K562 (cell line): ENCODE measurements around the gene ADAMTSL3.

Source experiments
- CBFB ChIP-seq: sonication (generic); formaldehyde crosslinking; IDR thresholded peaks from 2 replicates; pipeline ENCODE4 v1.4.0; 2020; ENCODE audit warnings: mild to moderate bottlenecking, missing genetic modification reagents
- CBX8 ChIP-seq: fragments of 200-600 bp; sonication (generic); IDR thresholded peaks from 2 replicates; pipeline ENCODE4 v1.6.1; 2012; ENCODE audit warnings: borderline replicate concordance, mixed run types, low read depth, mild to moderate bottlenecking, moderate library complexity, mixed read lengths, low read length, control low read depth, inconsistent platforms; ENCODE audit not compliant: poor library complexity, severe bottlenecking; ENCODE audit errors: extremely low read depth
- CTCF ChIP-seq, 3 experiments: IDR thresholded peaks in 2 of 3; conservative IDR thresholded peaks in 1 of 3; 2 replicates each; pipeline ENCODE4 v1.5.1; 2011 to 2012; ENCODE audit warnings: low read length in 3 of 3, mild to moderate bottlenecking in 3 of 3, control low read depth in 2 of 3, improper control_type of control experiment in 1 of 3, inconsistent platforms in 1 of 3, low read depth in 1 of 3, mixed read lengths in 1 of 3, moderate library complexity in 1 of 3; ENCODE audit not compliant: insufficient read depth in 2 of 3
- ELF1 ChIP-seq: fragments of 200-800 bp; sonication (Bioruptor generic); IDR thresholded peaks from 2 replicates; pipeline ENCODE4 v1.6.1; 2016; ENCODE audit warnings: missing genetic modification characterization, missing compliant biosample characterization
- GABPA ChIP-seq: fragments of 200-800 bp; sonication (Bioruptor generic); conservative IDR thresholded peaks from 2 replicates; pipeline ENCODE4 v1.6.1; 2016; ENCODE audit warnings: low read depth, missing genetic modification characterization, missing compliant biosample characterization
- ILK ChIP-seq: fragments of 450-650 bp; IDR thresholded peaks from 2 replicates; pipeline ENCODE4 v1.6.1; 2016; ENCODE audit warnings: missing genetic modification characterization, low read depth, mild to moderate bottlenecking, missing compliant biosample characterization, moderate library complexity, borderline replicate concordance
- NCOA4 ChIP-seq: fragments of 450-650 bp; IDR thresholded peaks from 2 replicates; pipeline ENCODE4 v1.6.1; 2018; ENCODE audit warnings: mild to moderate bottlenecking; ENCODE audit not compliant: partially characterized antibody
- NFYB ChIP-seq: IDR thresholded peaks from 2 replicates; pipeline ENCODE4 v1.6.1; 2011; ENCODE audit warnings: mild to moderate bottlenecking, moderate library complexity; ENCODE audit not compliant: insufficient read length; ENCODE audit errors: extremely low read depth
- POLR2A ChIP-seq: fragments of 450-650 bp; conservative IDR thresholded peaks from 2 replicates; pipeline ENCODE4 v1.6.1; 2016
- POLR2AphosphoS5 ChIP-seq: IDR thresholded peaks from 2 replicates; pipeline ENCODE4 v1.6.1; 2011; ENCODE audit warnings: mild to moderate bottlenecking, low read depth, low read length, moderate library complexity; ENCODE audit not compliant: control insufficient read depth, insufficient read depth
- TAF15 ChIP-seq: fragments of 200-400 bp; formaldehyde crosslinking; IDR thresholded peaks from 2 replicates; pipeline ENCODE4 v1.6.1; 2017; ENCODE audit warnings: mild to moderate bottlenecking, low read depth, low read length, moderate library complexity
- ZNF274 ChIP-seq: IDR thresholded peaks from 2 replicates; pipeline ENCODE4 v1.6.1; 2011; ENCODE audit warnings: low read depth, mild to moderate bottlenecking, low read length, moderate library complexity, borderline replicate concordance

GRCh38 chr15:83866692-83867091 is 212.8 kb downstream of the ADAMTSL3 start:
- TF ChIP-seq NCOA4 (no peak), TAF15 (no peak), NFYB (no peak), POLR2AphosphoS5 (no peak), ILK (tag) (no peak), ELF1 (tag) (no peak), CBFB (CRISPR knock-in tag) (no peak), CBX8 (no peak), CTCF (IDR thresholded peaks at IDR 0.05 in 2 of 3, conservative IDR thresholded peaks at IDR 0.05 in 1 of 3; ENCODE audit: insufficient read depth in 2 of 3, low read depth in 1 of 3, low read length in 3 of 3) (no peak), POLR2A (no peak), GABPA (tag) (no peak), ZNF274 (no peak)
